ENCODE data around the gene MAPK8IP3.

GRCh38 chr16:1707193-1707790, 1.3 kb downstream of the MAPK8IP3 start:
- TF ChIP-seq, protein P1, sequence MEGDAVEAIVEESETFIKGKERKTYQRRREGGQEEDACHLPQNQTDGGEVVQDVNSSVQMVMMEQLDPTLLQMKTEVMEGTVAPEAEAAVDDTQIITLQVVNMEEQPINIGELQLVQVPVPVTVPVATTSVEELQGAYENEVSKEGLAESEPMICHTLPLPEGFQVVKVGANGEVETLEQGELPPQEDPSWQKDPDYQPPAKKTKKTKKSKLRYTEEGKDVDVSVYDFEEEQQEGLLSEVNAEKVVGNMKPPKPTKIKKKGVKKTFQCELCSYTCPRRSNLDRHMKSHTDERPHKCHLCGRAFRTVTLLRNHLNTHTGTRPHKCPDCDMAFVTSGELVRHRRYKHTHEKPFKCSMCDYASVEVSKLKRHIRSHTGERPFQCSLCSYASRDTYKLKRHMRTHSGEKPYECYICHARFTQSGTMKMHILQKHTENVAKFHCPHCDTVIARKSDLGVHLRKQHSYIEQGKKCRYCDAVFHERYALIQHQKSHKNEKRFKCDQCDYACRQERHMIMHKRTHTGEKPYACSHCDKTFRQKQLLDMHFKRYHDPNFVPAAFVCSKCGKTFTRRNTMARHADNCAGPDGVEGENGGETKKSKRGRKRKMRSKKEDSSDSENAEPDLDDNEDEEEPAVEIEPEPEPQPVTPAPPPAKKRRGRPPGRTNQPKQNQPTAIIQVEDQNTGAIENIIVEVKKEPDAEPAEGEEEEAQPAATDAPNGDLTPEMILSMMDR (conservative IDR thresholded peaks at IDR 0.05; ENCODE audit: low read depth, low read length) = no peak
- no peak for TF ChIP-seq EZH2 (IDR thresholded peaks at IDR 0.05; ENCODE audit: low read length, unreplicated experiment)
- no peak for TF ChIP-seq EZH2phosphoT487 (IDR thresholded peaks at IDR 0.05; ENCODE audit: borderline replicate concordance, low read length)
